ENCODE data around the gene BRF1. TPM values are rescaled to one million over a fixed set of nuclear protein-coding genes. Genes with fewer than 3 reads are reported as not detected.

BRF1 gene
- total RNA-seq, 4 donors from 2014 or later = 37.9 to 102 (median 52.5) TPM

DNA sequence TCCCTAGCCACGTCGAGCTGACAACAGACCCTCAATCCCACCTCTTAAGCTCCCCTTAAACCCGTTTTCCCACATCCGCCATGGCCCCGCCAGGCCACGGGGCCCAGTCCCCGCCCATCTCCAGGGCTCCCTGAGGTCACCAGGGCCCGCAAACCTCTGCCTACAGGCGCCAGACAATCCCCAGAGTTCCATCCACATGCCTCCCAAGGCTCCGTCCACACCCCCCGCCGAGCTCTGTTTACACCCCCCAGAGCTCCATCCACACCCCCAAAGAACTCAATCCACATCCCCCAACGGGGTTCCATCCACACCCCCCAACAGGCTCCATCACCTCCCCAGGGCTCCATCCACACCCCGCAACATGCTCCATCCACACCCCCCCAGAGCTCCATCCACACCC, 141.5 kb downstream of the BRF1 start:
- DNase-seq (ENCODE audit: low spot score in 2 of 2) = no peak
- H3K9me3 ChIP-seq = no peaks in the 10 kb centered on the region
- H3K4me3 ChIP-seq = no peak overlapping the region
- peaks cover 9% of the 10 kb centered on the region for H3K4me1 ChIP-seq
- 74% methylated on average over 14 of the region's 14 CpGs for WGBS
- H3K27me3 ChIP-seq = peaks cover 14% of the 10 kb centered on the region
- no peak overlapping the region for H3K27ac ChIP-seq
- TF ChIP-seq POLR2A (IDR thresholded peaks at IDR 0.05) = no peak
- no peak for TF ChIP-seq POLR2AphosphoS5 (IDR thresholded peaks at IDR 0.05)
- TF ChIP-seq, protein P1, sequence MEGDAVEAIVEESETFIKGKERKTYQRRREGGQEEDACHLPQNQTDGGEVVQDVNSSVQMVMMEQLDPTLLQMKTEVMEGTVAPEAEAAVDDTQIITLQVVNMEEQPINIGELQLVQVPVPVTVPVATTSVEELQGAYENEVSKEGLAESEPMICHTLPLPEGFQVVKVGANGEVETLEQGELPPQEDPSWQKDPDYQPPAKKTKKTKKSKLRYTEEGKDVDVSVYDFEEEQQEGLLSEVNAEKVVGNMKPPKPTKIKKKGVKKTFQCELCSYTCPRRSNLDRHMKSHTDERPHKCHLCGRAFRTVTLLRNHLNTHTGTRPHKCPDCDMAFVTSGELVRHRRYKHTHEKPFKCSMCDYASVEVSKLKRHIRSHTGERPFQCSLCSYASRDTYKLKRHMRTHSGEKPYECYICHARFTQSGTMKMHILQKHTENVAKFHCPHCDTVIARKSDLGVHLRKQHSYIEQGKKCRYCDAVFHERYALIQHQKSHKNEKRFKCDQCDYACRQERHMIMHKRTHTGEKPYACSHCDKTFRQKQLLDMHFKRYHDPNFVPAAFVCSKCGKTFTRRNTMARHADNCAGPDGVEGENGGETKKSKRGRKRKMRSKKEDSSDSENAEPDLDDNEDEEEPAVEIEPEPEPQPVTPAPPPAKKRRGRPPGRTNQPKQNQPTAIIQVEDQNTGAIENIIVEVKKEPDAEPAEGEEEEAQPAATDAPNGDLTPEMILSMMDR (IDR thresholded peaks at IDR 0.05) = no peak
- peaks cover 9% of the 10 kb centered on the region for H3K36me3 ChIP-seq

Other genes starting within 250 kb of the BRF1 start
- 1 to 10 TPM in 2 of 4 donors, under 1 TPM in 2; 0.95 to 2.7 (median 1.3) TPM for gene GPR132, start 235.6 kb downstream of the BRF1 start, total RNA-seq
- 10 to 100 TPM; 47.4 to 75.4 (median 67.2) TPM for gene JAG2, start 132.2 kb downstream of the BRF1 start, total RNA-seq
- gene NUDT14, start 119.7 kb downstream of the BRF1 start, total RNA-seq = 10 to 100 TPM; 14.6 to 22.2 (median 19.8) TPM
- 10 to 100 TPM; 38.9 to 63.7 (median 58.6) TPM for gene BTBD6, start 52.5 kb downstream of the BRF1 start, total RNA-seq
- 100 to 1,000 TPM in 1 of 4 donors, 10 to 100 TPM in 3; 41.9 to 100 (median 66.6) TPM for gene PACS2, start 13.7 kb upstream of the BRF1 start, total RNA-seq
- under 1 TPM in 1 of 4 donors, not detected in 3; 0.80 TPM for gene TEX22, start 97.5 kb upstream of the BRF1 start, total RNA-seq
- 100 to 1,000 TPM in 1 of 4 donors, 10 to 100 TPM in 3; 38.1 to 107 (median 59.5) TPM for gene MTA1, start 118.8 kb upstream of the BRF1 start, total RNA-seq
- 100 to 1,000 TPM in 2 of 4 donors, 10 to 100 TPM in 2; 70.7 to 140 (median 104) TPM for gene CRIP2, start 173.8 kb upstream of the BRF1 start, total RNA-seq
- 100 to 1,000 TPM in 1 of 4 donors, 10 to 100 TPM in 3; 28.6 to 140 (median 76.2) TPM for gene CRIP1, start 185.9 kb upstream of the BRF1 start, total RNA-seq
- 10 to 100 TPM; 11.4 to 41.0 (median 14.0) TPM for gene TEDC1, start 190.2 kb upstream of the BRF1 start, total RNA-seq
- gene TMEM121, start 225.6 kb upstream of the BRF1 start, total RNA-seq = 1 to 10 TPM; 1.7 to 4.2 (median 2.7) TPM

Measured in suprapubic skin (tissue), 4 donors.